ENCODE measurements around the gene HOXA13. TPM values are rescaled to one million over a fixed set of nuclear protein-coding genes. Genes with fewer than 3 reads are reported as not detected.

Gene HOXA13
- total RNA-seq, 1 donor, result 8.0 TPM

GRCh38 chr7:27240015-27240731 is 40.3 kb upstream of the HOXA13 start:
- no peak overlapping the region for H2AFZ ChIP-seq (ENCODE audit: low read length)
- TF ChIP-seq, protein P1, sequence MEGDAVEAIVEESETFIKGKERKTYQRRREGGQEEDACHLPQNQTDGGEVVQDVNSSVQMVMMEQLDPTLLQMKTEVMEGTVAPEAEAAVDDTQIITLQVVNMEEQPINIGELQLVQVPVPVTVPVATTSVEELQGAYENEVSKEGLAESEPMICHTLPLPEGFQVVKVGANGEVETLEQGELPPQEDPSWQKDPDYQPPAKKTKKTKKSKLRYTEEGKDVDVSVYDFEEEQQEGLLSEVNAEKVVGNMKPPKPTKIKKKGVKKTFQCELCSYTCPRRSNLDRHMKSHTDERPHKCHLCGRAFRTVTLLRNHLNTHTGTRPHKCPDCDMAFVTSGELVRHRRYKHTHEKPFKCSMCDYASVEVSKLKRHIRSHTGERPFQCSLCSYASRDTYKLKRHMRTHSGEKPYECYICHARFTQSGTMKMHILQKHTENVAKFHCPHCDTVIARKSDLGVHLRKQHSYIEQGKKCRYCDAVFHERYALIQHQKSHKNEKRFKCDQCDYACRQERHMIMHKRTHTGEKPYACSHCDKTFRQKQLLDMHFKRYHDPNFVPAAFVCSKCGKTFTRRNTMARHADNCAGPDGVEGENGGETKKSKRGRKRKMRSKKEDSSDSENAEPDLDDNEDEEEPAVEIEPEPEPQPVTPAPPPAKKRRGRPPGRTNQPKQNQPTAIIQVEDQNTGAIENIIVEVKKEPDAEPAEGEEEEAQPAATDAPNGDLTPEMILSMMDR (IDR thresholded peaks at IDR 0.05; ENCODE audit: extremely low read depth, low read depth, low read length), result no peak

DNA sequence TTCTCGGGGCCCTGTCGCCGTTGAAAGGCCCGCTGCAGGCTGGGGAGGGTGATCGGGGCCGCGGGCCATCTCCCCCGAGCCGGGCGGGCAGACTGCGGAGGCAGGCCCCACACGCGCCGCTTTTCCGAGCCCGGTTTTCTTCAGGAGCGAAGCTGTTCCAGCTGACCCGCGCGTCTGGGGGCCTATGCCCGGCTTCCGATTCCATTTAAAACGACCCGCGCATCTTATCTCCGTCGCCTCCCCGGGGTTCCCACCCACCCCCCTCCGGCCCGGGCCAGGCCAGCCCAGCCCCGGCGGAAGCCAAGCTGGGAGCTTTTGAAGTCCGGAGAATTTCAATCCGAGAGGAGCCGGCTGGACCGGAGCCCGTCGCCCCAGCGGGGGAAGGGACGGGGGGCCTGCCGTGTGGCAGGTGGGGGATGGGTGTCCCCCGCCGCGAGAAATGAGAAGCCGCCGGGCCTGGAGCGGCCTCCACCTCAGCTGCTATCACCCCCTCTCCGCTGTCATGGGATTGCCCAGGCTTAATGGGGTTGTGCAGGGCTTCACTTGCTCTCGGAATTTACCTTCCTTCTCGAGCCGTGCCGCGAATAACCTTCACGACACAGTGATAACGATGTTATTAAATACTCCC is 39.6 kb upstream of the HOXA13 start:
- Histone ChIP-seq H3K9me3 (ENCODE audit: low read depth, low read length) (no peaks in the 10 kb centered on the region), H4K20me1 (ENCODE audit: insufficient read depth, low read length) (no peaks in the 10 kb centered on the region), H3K4me2 (ENCODE audit: insufficient read depth, low read length) (no peak overlapping the region), H3K4me3 (ENCODE audit: insufficient read depth, low read length) (no peak overlapping the region), H3K79me2 (ENCODE audit: insufficient read depth, low read length) (no peaks in the 10 kb centered on the region), H3K27ac (ENCODE audit: low read depth, low read length) (no peak overlapping the region), H3K27me3 (ENCODE audit: insufficient read depth, low read length) (peaks cover 47% of the 10 kb centered on the region), H3K36me3 (ENCODE audit: insufficient read depth, low read length) (no peaks in the 10 kb centered on the region), H2AFZ (ENCODE audit: low read length) (no peak overlapping the region), H3K4me1 (ENCODE audit: insufficient read depth, low read length) (peaks cover 18% of the 10 kb centered on the region)
- DNase-seq (ENCODE audit: insufficient read length, low spot score, missing footprints), result no peak
- TF ChIP-seq, protein P1 (IDR thresholded peaks at IDR 0.05; ENCODE audit: extremely low read depth, low read depth, low read length), result no peak

More at GRCh38 chr7:27240015-27240731, 40.3 kb upstream of the HOXA13 start:
- Histone ChIP-seq H3K4me1 (ENCODE audit: insufficient read depth, low read length) (peaks cover 17% of the 10 kb centered on the region), H3K9me3 (ENCODE audit: low read depth, low read length) (no peaks in the 10 kb centered on the region), H3K4me2 (ENCODE audit: insufficient read depth, low read length) (no peak overlapping the region), H3K4me3 (ENCODE audit: insufficient read depth, low read length) (no peak overlapping the region), H3K36me3 (ENCODE audit: insufficient read depth, low read length) (no peaks in the 10 kb centered on the region), H4K20me1 (ENCODE audit: insufficient read depth, low read length) (no peaks in the 10 kb centered on the region), H3K27me3 (ENCODE audit: insufficient read depth, low read length) (peaks cover 54% of the 10 kb centered on the region), H3K27ac (ENCODE audit: low read depth, low read length) (no peak overlapping the region), H3K79me2 (ENCODE audit: insufficient read depth, low read length) (no peaks in the 10 kb centered on the region)
- DNase-seq (ENCODE audit: insufficient read length, low spot score, missing footprints), result peak; percentile 75

DNA sequence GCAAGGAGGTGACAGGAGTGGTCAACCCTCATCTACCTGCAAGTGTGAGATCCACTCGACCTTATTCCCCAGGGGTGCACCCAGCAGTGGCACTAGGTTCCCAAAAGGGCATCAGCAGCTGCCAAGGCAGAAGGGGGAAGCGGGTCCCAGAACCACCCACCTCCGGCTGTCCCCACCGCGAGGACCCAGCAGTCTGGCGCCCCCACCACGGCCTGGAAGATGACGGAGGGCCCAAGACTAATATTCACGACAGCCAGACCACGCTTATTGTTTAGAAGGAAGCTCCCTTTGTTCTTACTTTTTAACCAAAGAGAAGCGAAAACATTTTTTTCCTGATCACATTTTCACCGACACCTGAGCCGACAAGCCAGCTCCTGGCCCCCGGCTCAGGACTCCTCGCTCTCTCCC is 39.1 kb upstream of the HOXA13 start:
- Histone ChIP-seq H3K27me3 (ENCODE audit: insufficient read depth, low read length) (peaks cover 42% of the 10 kb centered on the region), H3K27ac (ENCODE audit: low read depth, low read length) (no peak overlapping the region), H3K36me3 (ENCODE audit: insufficient read depth, low read length) (no peaks in the 10 kb centered on the region), H2AFZ (ENCODE audit: low read length) (no peak overlapping the region), H3K4me2 (ENCODE audit: insufficient read depth, low read length) (no peak overlapping the region), H3K79me2 (ENCODE audit: insufficient read depth, low read length) (no peaks in the 10 kb centered on the region), H3K9me3 (ENCODE audit: low read depth, low read length) (no peaks in the 10 kb centered on the region), H3K4me1 (ENCODE audit: insufficient read depth, low read length) (peaks cover 18% of the 10 kb centered on the region), H4K20me1 (ENCODE audit: insufficient read depth, low read length) (no peaks in the 10 kb centered on the region), H3K4me3 (ENCODE audit: insufficient read depth, low read length) (no peak overlapping the region)
- TF ChIP-seq, protein P1 (IDR thresholded peaks at IDR 0.05; ENCODE audit: extremely low read depth, low read depth, low read length), result no peak
- no peak for DNase-seq (ENCODE audit: insufficient read length, low spot score, missing footprints)

- TF ChIP-seq, protein P1 (IDR thresholded peaks at IDR 0.05; ENCODE audit: extremely low read depth, low read depth, low read length), result no peak
- Histone ChIP-seq H3K9me3 (ENCODE audit: low read depth, low read length) (no peaks in the 10 kb centered on the region), H4K20me1 (ENCODE audit: insufficient read depth, low read length) (no peaks in the 10 kb centered on the region), H3K4me3 (ENCODE audit: insufficient read depth, low read length) (no peak overlapping the region), H3K4me1 (ENCODE audit: insufficient read depth, low read length) (peaks cover 14% of the 10 kb centered on the region), H3K27me3 (ENCODE audit: insufficient read depth, low read length) (peaks cover 30% of the 10 kb centered on the region), H3K4me2 (ENCODE audit: insufficient read depth, low read length) (no peak overlapping the region), H3K79me2 (ENCODE audit: insufficient read depth, low read length) (no peaks in the 10 kb centered on the region), H3K27ac (ENCODE audit: low read depth, low read length) (no peak overlapping the region), H2AFZ (ENCODE audit: low read length) (no peak overlapping the region), H3K36me3 (ENCODE audit: insufficient read depth, low read length) (no peaks in the 10 kb centered on the region)
- DNase-seq (ENCODE audit: insufficient read length, low spot score, missing footprints), result peak; percentile 99
Observed at GRCh38 chr7:27237735-27238334, 37.9 kb upstream of the HOXA13 start.

Measured in osteoblast (primary cell).